ENCODE measurements around the gene GOLGA7B.

The GOLGA7B gene

GRCh38 chr10:97849687-97850402, at the start of gene GOLGA7B:
TSS of gene GOLGA7B (plus strand) at chr10:97849843. CDS start at chr10:97850304, 461 bp downstream.
- no peak for FAIRE-seq

- no peak for FAIRE-seq
Measured at GRCh38 chr10:97800474-97800873, 49.2 kb upstream of the GOLGA7B start.

- no peak for FAIRE-seq
Measured at GRCh38 chr10:97801422-97801821, 48.2 kb upstream of the GOLGA7B start.

- FAIRE-seq: no peak
Measured at GRCh38 chr10:97805096-97805884, 44.4 kb upstream of the GOLGA7B start.

- no peak for FAIRE-seq
Measured at GRCh38 chr10:97805949-97806348, 43.7 kb upstream of the GOLGA7B start.

- FAIRE-seq: no peak
Measured at GRCh38 chr10:97810446-97810845, 39.2 kb upstream of the GOLGA7B start.

- FAIRE-seq: no peak
Measured at GRCh38 chr10:97811958-97812357, 37.7 kb upstream of the GOLGA7B start.

GRCh38 chr10:97812696-97813095, 36.9 kb upstream of the GOLGA7B start:
- FAIRE-seq: no peak

GRCh38 chr10:97813311-97813710, 36.3 kb upstream of the GOLGA7B start:
- no peak for FAIRE-seq

- no peak for FAIRE-seq
Measured at GRCh38 chr10:97814996-97815395, 34.6 kb upstream of the GOLGA7B start.

GRCh38 chr10:97816609-97817008, 33.0 kb upstream of the GOLGA7B start:
- FAIRE-seq: no peak

GRCh38 chr10:97818572-97818971, 31.1 kb upstream of the GOLGA7B start:
- no peak for FAIRE-seq

- FAIRE-seq: no peak
Measured at GRCh38 chr10:97820096-97820704, 29.4 kb upstream of the GOLGA7B start.

- FAIRE-seq: no peak
Measured at GRCh38 chr10:97821308-97822038, 28.2 kb upstream of the GOLGA7B start.

- no peak for FAIRE-seq
Measured at GRCh38 chr10:97822261-97822687, 27.4 kb upstream of the GOLGA7B start.

GRCh38 chr10:97823734-97824133, 25.9 kb upstream of the GOLGA7B start:
- no peak for FAIRE-seq

GRCh38 chr10:97825020-97825760, 24.5 kb upstream of the GOLGA7B start:
- FAIRE-seq: no peak

- FAIRE-seq: no peak
Measured at GRCh38 chr10:97826892-97827291, 22.8 kb upstream of the GOLGA7B start.

- FAIRE-seq: no peak
Measured at GRCh38 chr10:97827702-97828291, 21.8 kb upstream of the GOLGA7B start.

GRCh38 chr10:97828721-97829120, 20.9 kb upstream of the GOLGA7B start:
- no peak for FAIRE-seq

GRCh38 chr10:97830064-97830463, 19.6 kb upstream of the GOLGA7B start:
- no peak for FAIRE-seq

- no peak for FAIRE-seq
Measured at GRCh38 chr10:97831259-97831658, 18.4 kb upstream of the GOLGA7B start.

Data from G401.6 (cell line).